HCT116 (cell line): Measurements from ENCODE around the gene PLOD2.

ENCODE experiments used
- CTCF ChIP-seq, 3 experiments: fragments of 200-600 bp in 1 of 3; sonication (generic) in 1 of 3; IDR thresholded peaks in 2 of 3; conservative IDR thresholded peaks in 1 of 3; 2 replicates each; pipeline ENCODE4 v1.5.1; 2012 to 2017; ENCODE audit warnings: low read depth in 2 of 3, low read length in 2 of 3, antibody characterized with exemption in 1 of 3, borderline replicate concordance in 1 of 3, control low read depth in 1 of 3, mild to moderate bottlenecking in 1 of 3, mixed read lengths in 1 of 3, mixed run types in 1 of 3, moderate library complexity in 1 of 3; ENCODE audit not compliant: insufficient read depth in 1 of 3
- JUND ChIP-seq: IDR thresholded peaks from 2 replicates; pipeline ENCODE4 v1.6.1; 2012
- POLR2A ChIP-seq: IDR thresholded peaks from 2 replicates; pipeline ENCODE4 v1.7.0; 2011; ENCODE audit warnings: borderline replicate concordance; ENCODE audit not compliant: insufficient read depth, insufficient read length; ENCODE audit errors: extremely low read depth
- SP1 ChIP-seq: IDR thresholded peaks from 2 replicates; pipeline ENCODE4 v1.6.1; 2012; ENCODE audit warnings: low read depth
- ZFX ChIP-seq: fragments of 450-650 bp; IDR thresholded peaks from 2 replicates; pipeline ENCODE4 v1.6.1; 2017
- TF ChIP-seq, protein P1 (sequence below): IDR thresholded peaks from 2 replicates; pipeline ENCODE4 v1.6.1; 2012

- TF ChIP-seq CTCF (IDR thresholded peaks at IDR 0.05 in 2 of 3, conservative IDR thresholded peaks at IDR 0.05 in 1 of 3; ENCODE audit: borderline replicate concordance in 1 of 3, insufficient read depth in 1 of 3, low read depth in 2 of 3, low read length in 2 of 3) (no peak), ZFX (no peak), SP1 (no peak), POLR2A (no peak), JUND (no peak)
- TF ChIP-seq, protein P1, sequence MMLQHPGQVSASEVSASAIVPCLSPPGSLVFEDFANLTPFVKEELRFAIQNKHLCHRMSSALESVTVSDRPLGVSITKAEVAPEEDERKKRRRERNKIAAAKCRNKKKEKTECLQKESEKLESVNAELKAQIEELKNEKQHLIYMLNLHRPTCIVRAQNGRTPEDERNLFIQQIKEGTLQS = no peak
These were observed 125.6 kb downstream of the PLOD2 start for GRCh38 chr3:146035366-146035765.
